DMS53 treated with DMSO at 0.1 percent for 48 hours (cell line): Measurements from ENCODE around the gene ASB18.
"Not testable (repeated sequence)": the region's sequence is repeated elsewhere in the genome, so short reads cannot be mapped to it uniquely, and the experiment has no call there.

ENCODE experiments used
- DNase-seq: peaks from one replicate; lab custom pipeline; 2025; ENCODE audit not compliant: unreplicated experiment; lab: John Stamatoyannopoulos, UW

The ASB18 gene

GRCh38 chr2:236286873-236287545 is 22.8 kb upstream of the ASB18 start:
- no peak for DNase-seq

DNA sequence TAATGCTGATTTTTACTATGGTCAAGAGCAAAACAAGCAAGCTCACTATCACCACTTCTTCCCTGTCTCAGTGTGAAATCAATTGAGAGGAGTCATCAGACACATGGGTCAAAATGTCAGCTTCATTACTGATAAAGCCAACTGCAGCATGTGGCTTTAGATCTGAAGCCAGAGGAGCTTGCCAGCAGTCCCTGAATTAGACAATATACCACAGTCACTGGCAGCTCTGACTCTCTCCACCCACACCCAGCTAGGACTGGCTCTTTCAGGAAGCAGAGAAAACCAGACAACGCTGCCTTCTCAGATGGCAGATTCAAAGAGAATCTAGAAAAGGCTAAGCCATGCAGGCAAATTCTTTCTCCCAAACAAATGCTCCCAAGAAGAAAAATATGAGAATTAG is 20.0 kb upstream of the ASB18 start:
- no peak for DNase-seq

GRCh38 chr2:236282406-236282805 is 18.2 kb upstream of the ASB18 start:
- DNase-seq: no peak

DNA sequence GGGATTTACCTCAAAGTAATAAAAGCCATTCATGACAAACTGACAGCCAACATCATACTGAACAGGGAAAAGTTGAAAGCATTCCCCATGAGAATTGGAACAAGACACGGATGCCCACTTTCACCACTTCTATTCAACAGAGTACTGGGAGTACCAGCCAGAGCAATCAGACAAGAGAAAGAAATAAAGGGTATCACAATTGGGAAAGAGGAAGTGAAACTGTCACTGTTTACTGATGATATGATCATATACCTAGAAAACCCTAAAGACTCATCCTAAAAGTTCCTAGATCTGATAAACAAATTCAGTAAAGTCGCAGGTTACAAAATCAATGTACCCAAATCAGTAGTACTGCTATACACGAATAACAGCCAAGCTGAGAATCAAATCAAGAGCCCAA is 17.2 kb upstream of the ASB18 start:
- no peak for DNase-seq

DNA sequence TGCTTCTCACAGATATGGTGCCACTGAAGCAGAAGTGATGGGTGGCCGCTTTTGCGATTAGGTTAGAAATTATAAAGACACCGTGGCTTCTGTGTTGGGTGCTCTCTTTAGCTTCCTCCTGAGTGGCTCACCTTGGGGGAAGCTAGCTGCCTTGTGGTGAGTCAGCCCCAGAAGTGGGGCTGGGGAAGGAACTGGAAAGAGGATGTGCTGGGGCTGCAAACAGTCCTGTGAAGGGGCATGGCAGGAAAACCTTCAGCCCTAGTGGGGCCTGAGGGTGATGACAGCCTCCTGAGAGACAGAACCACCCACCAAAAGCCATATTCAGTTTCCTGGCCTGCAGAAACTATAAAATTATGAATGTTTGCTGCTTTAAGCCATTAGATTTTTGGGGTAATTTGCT is 8.9 kb upstream of the ASB18 start:
- DNase-seq: no peak

DNA sequence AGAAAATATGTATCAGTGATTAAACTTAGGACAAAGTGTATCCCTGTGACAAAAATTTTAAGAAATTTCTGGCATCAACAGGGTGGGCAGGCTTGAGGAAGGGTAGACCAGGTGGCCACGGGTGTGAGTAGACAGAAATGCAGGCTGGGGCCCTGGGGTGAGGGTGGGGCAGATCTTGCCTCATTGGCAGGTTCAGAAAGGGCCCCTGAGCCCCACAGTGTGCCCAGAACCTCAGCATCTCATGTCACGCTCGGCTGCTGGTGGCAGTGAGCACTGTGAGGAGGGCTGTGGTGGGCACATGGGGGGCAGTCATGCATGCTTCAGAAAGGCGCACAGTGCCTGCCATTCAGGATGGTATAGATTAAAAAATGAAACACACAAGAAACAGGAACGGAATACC is 7.6 kb upstream of the ASB18 start:
- DNase-seq: no peak

DNA sequence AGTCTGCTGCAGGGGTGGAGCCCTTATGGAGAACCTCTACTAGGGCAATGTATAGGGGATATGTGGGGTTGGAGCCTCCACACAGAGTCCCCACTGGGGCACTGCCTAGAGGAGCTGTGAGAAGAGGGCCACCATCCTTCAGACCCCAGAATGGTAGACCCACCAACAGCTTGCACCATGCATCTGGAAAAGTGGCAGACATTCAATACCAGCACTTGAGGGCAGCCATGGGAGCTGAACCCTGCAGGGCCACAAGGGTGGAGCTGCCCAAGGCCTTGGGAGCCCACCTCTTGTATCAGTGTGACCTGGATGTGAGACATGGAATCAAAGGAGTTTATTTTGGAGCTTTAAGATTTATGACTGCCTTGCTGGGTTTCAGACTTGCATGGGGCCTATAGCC is 5.7 kb upstream of the ASB18 start:
- DNase-seq: not testable (repeated sequence)

- DNase-seq: no peak
Observed at GRCh38 chr2:236265675-236266074, 1.5 kb upstream of the ASB18 start.

GRCh38 chr2:236262238-236262637 is 2.0 kb downstream of the ASB18 start:
- no peak for DNase-seq

DNA sequence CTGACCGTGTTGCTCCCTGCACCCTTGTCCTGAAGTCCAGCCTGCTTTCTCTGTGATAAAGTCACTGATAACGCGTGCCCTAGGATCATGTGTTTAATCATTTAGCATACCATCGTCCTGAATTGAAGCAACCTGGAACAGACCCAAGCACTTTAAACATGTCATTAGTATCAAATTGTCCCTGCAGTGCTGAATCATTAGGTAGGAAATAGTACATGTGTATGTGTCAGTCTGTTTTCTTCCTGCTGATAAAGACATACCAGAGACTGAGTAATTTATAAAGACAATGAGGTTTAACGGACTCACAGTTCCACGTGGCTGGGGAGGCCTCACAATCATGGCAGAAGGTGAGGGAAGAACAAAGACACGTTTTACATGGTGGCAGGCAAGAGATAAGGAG is 2.8 kb downstream of the ASB18 start:
- no peak for DNase-seq

DNA sequence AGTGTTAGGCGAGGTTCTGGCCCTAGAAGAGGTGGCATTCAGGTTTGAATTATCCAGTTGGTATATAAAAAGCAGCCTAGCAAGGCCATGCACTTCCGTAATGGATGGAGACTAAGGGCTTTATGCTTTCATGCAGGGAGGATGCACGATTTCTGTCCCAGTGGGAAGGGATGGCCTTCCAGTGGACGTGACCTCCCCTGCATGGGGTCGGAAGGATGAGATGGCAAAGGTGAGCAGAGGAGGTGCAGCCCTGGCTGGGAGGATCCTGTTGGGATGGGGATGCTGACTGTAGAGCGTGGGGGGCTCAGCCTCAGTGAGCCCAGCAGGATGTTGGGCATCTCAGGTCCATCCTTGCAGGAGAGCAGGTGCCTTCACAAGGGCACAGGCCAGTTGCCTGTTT is 4.8 kb downstream of the ASB18 start:
- DNase-seq: no peak

GRCh38 chr2:236257575-236257974 is 6.6 kb downstream of the ASB18 start:
- no peak for DNase-seq

- DNase-seq: no peak
Observed at GRCh38 chr2:236257136-236257535, 7.1 kb downstream of the ASB18 start.

- DNase-seq: no peak
Observed at GRCh38 chr2:236256366-236256985, 7.7 kb downstream of the ASB18 start.

GRCh38 chr2:236254674-236255073 is 9.5 kb downstream of the ASB18 start:
- no peak for DNase-seq

DNA sequence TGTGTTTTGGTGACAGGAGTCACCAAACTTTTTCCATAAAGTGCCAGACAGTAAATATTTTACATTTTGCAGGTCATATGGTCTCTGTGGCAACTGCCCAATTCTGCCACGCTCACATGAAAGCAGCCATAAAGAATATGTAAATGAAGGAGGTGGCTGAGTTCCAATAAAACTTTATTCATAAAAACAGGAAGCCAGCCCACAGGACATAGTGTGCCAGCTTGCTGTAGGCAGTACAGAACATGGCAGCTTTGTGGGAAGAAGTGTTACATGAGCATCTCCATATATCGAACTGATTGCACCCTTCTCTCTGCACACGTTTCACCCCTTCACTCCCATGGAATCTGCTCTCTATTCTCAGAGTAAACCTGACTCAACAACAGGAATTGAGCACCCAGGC is 10.2 kb downstream of the ASB18 start:
- no peak for DNase-seq

GRCh38 chr2:236252602-236253001 is 11.6 kb downstream of the ASB18 start:
- no peak for DNase-seq

- no peak for DNase-seq
Observed at GRCh38 chr2:236250909-236251579, 13.2 kb downstream of the ASB18 start.

GRCh38 chr2:236250286-236250685 is 13.9 kb downstream of the ASB18 start:
- no peak for DNase-seq

DNA sequence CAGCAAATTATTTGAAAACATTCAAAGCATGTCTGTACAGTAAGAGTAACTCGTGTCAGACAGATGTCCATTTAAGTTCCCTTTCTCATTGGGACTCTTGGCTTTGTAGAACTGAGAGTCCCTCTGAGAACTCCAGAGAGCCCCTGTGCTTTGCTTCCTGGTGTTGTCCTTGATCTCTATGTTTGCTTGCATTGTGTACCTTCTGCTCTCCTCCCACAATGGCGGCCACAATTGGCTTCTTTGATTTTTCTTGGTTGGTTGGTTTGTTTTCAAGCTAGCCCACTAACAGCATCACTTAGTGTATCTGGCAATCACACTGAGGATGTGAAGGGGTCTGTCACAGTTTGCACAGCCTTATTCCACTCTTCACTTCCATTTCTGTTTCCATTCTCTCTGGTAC is 15.1 kb downstream of the ASB18 start:
- no peak for DNase-seq

- DNase-seq: no peak
Observed at GRCh38 chr2:236246711-236247246, 17.4 kb downstream of the ASB18 start.

DNA sequence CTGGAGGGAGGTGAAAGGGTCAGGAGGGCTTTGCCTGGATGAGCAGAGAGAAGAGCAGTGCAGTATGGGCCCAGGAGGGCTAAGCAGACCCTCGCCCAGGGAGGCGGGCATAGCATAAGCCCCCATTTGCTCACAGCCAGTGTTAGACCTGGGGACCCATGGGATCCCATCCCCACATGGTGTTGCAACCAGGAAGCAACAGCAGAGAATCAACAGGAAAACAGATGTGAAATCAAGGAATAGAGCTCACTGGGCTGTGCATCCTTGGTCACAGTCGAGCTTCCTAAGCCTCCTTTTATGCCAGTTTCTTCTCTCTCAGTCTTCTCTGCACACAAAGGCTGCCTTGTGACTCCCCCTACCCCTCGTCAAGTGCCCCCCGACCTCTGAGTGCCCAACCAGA is 19.9 kb downstream of the ASB18 start:
- DNase-seq: no peak
